Lower leg skin (tissue), 4 donors: ENCODE data around the gene DHDDS. TPM values are rescaled to one million over a fixed set of nuclear protein-coding genes. Genes with fewer than 3 reads are reported as not detected.

ENCODE experiments used
- DNase-seq, 2 donors: peaks; one replicate each; pipeline ENCODE4 v3.0.0-alpha.2; 2019; ENCODE audit warnings: low spot score in 2 of 2
- H3K4me3 ChIP-seq: fragments of 200-600 bp; sonication (generic); 2 replicates; pipeline ENCODE4 v1.5.1; 2017; ENCODE audit warnings: mild to moderate bottlenecking, low read depth; ENCODE audit not compliant: poor library complexity, severe bottlenecking
- CTCF ChIP-seq, 3 donors: fragments of 450-650 bp; IDR thresholded peaks; one replicate each; pipeline ENCODE4 v1.5.1; 2016; ENCODE audit warnings: antibody characterized with exemption in 3 of 3, mild to moderate bottlenecking in 3 of 3, moderate library complexity in 2 of 3
- POLR2A ChIP-seq, 2 donors: fragments of 450-650 bp; IDR thresholded peaks; one replicate each; pipeline ENCODE4 v1.6.1; 2016 to 2017; ENCODE audit warnings: antibody characterized with exemption in 2 of 2, mild to moderate bottlenecking in 1 of 2, moderate library complexity in 1 of 2
- WGBS, 2 donors: methylation state at CpG; one replicate each; pipeline ENCODE4 v1.1.5; 2018; 5-methylcytosine and 5-hydroxymethylcytosine counted together
- intact Hi-C: fragments of 100-400 bp; cut with DNase I; formaldehyde crosslinking; loops from one replicate; pipeline ENCODE4 v1.15.0; 2023; ENCODE audit warnings: low total_unique reads
- total RNA-seq, 4 donors: library from RNA; depleted of rRNA; stranded (reverse); fragments of >200 nt; gene quantifications; one replicate each; pipeline ENCODE4 v1.1.0, GENCODE V29; 2016

The DHDDS gene
- total RNA-seq, 4 donors from 2014 or later: 23.9 to 47.2 (median 39.9) TPM

DNA sequence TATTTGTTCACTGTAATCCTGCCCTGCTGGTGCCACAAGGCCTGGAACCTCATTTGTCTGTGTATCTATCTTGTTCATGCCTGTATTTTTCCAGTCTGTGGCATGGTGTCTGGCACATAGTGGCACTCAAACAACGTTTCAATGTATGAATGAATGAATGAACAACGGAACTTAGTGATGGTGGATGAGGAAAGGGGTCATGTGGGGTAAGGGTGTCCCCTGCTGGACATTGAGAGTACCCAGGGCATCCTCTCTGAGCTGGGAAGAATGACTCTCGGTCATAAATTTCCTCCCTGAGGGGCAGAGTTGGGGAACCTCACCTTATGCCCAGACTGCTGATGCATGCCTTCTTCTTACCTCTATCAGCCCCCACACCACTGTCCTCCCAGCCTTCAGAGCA, 40.7 kb upstream of the DHDDS start:
- TF ChIP-seq CTCF (IDR thresholded peaks at IDR 0.05) (no peak), POLR2A (IDR thresholded peaks at IDR 0.05) (no peak)
- H3K4me3 ChIP-seq: no peak overlapping the region
- no peak for DNase-seq
- 5 to 18% methylated on average over 3 of the region's 3 CpGs for WGBS, 2 donors
- intact Hi-C loops: no loop called here

DNA sequence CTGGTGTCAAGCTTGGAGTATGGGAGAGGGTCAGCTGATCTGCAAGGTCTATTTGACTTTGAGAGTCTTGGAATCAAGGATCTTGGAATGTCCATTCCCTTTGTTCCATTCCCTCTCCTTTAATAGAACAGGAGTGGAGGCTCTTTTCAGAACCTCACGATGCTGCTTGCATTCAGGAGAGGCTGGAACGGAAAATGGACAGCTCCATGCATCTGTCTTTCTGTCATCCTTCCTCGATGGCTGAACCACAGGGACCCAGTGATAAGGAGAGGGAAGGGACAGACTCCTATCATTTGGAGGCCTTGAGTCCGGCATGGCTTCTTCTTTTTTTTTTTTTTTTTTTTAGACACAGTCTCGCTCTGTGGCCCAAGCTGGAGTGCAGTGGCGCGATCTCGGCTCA, 36.4 kb upstream of the DHDDS start:
- WGBS, 2 donors: 80 to 86% methylated on average over 8 of the region's 8 CpGs
- intact Hi-C loops: no loop called here
- no peak overlapping the region for H3K4me3 ChIP-seq
- TF ChIP-seq POLR2A (IDR thresholded peaks at IDR 0.05): no peak
- TF ChIP-seq CTCF (IDR thresholded peaks at IDR 0.05): no peak
- no peak for DNase-seq

DNA sequence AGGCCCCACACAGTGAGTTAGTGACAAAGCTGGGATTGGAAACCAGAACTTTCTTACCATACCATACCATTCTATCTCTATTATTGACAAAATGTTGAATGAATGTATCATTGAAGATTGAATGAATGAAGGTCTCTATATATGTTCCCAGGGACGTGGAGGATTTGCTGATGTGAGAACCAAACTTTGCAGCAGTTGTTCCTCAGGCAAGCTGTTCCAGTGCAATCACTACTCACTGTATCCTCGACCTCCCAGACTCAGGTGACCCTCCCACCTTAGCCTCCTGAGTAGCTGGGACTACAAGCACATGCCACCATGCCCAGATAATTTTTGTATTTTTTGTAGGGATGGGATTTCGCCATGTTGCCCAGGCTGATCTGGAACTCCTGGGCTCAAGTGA, 33.1 kb upstream of the DHDDS start:
- intact Hi-C loops: no loop called here
- DNase-seq: no peak
- H3K4me3 ChIP-seq: no peak overlapping the region
- TF ChIP-seq CTCF (IDR thresholded peaks at IDR 0.05) (no peak), POLR2A (IDR thresholded peaks at IDR 0.05) (no peak)
- WGBS, 2 donors: 78 to 83% methylated on average over 3 of the region's 3 CpGs

DNA sequence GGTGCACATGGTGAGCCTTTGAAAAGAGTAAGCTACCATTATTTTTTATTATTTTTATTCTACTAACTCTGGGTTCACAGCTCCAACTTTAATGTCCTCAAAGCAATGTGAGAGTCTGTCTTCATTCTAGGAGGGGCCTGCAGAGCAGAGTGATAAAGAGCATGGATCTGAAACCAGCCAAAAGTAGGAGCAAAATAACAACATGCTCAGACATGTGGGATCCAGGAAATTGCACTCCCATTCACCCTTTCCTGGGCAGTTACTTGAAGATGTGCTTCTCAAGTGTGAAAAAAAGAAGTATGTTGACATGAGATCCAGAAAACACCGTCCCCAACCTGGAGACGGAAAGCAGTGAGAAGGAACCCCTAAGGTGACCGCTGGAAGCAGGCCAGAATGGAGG, 30.2 kb upstream of the DHDDS start:
- no peak overlapping the region for H3K4me3 ChIP-seq
- TF ChIP-seq CTCF (IDR thresholded peaks at IDR 0.05) (no peak), POLR2A (IDR thresholded peaks at IDR 0.05) (no peak)
- intact Hi-C loops: no loop called here
- 55 to 66% methylated on average over 3 of the region's 3 CpGs for WGBS, 2 donors
- DNase-seq: no peak

DNA sequence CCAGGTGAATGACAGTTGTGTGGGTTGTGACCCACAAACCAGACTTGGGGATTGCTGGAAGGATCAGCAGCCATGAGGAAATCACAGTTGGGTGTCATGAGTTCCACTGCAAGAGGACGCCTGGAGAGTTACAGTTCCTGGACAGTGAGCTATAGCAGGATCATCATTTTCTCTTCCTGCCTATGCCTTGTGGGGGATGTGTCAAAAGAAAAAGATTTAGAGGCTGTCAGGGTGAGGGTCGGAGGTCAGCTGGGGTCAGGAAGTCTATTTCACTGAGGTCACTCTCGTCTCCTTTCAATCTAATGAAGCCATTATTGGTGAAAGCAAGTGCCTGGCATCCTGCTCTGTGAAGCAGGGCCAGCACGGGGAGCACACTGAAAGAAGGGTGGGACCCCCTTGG, 28.5 kb upstream of the DHDDS start:
- intact Hi-C loops: no loop called here
- no peak for DNase-seq
- 15 to 23% methylated on average over 4 of the region's 4 CpGs for WGBS, 2 donors
- TF ChIP-seq POLR2A (IDR thresholded peaks at IDR 0.05): no peak
- no peak for TF ChIP-seq CTCF (IDR thresholded peaks at IDR 0.05)
- no peak overlapping the region for H3K4me3 ChIP-seq

- WGBS, 2 donors: 86 to 89% methylated on average over 2 of the region's 2 CpGs
- H3K4me3 ChIP-seq: no peak overlapping the region
- no peak for DNase-seq
- intact Hi-C loops: no loop called here
- no peak for TF ChIP-seq CTCF (IDR thresholded peaks at IDR 0.05)
- no peak for TF ChIP-seq POLR2A (IDR thresholded peaks at IDR 0.05)
Measured at GRCh38 chr1:26404641-26405040, 27.5 kb upstream of the DHDDS start.
